Measurements from ENCODE around the gene ZNF778.

The ZNF778 gene

GRCh38 chr16:89253548-89254287, 36.2 kb downstream of the ZNF778 start:
- Histone ChIP-seq H3K79me2 (ENCODE audit: insufficient read depth, low read length) (no peaks in the 10 kb centered on the region), H3K4me3 (ENCODE audit: low read depth in 1 of 2, low read length in 2 of 2) (no peak overlapping the region), H4K20me1 (ENCODE audit: insufficient read depth, low read length) (no peaks in the 10 kb centered on the region), H3K9ac (ENCODE audit: low read depth, low read length) (no peak overlapping the region), H3K36me3 (ENCODE audit: insufficient read depth, low read length) (no peaks in the 10 kb centered on the region), H3K9me3 (ENCODE audit: insufficient read depth, low read length, severe bottlenecking) (no peaks in the 10 kb centered on the region), H3K27ac (ENCODE audit: low read length) (no peak overlapping the region), H3K4me1 (ENCODE audit: insufficient read depth, low read length) (no peaks in the 10 kb centered on the region), H3K4me2 (ENCODE audit: insufficient read depth, low read length) (no peak overlapping the region), H2AFZ (ENCODE audit: low read depth, low read length) (no peak overlapping the region), H3K27me3 (ENCODE audit: insufficient read depth, low read length, poor library complexity) (no peaks in the 10 kb centered on the region)
- DNase-seq (no peak), ATAC-seq (ENCODE audit: insufficient read depth, low read depth) (no peak)
- no peak for TF ChIP-seq CTCF (IDR thresholded peaks at IDR 0.05; ENCODE audit: borderline replicate concordance, extremely low read depth, low read length, poor library complexity, severe bottlenecking)

GRCh38 chr16:89256651-89257254, 39.2 kb downstream of the ZNF778 start:
- Histone ChIP-seq H4K20me1 (ENCODE audit: insufficient read depth, low read length) (no peaks in the 10 kb centered on the region), H3K79me2 (ENCODE audit: insufficient read depth, low read length) (no peaks in the 10 kb centered on the region), H3K4me2 (ENCODE audit: insufficient read depth, low read length) (no peak overlapping the region), H3K4me1 (ENCODE audit: insufficient read depth, low read length) (no peaks in the 10 kb centered on the region), H3K27me3 (ENCODE audit: insufficient read depth, low read length, poor library complexity) (no peaks in the 10 kb centered on the region), H2AFZ (ENCODE audit: low read depth, low read length) (no peak overlapping the region), H3K9me3 (ENCODE audit: insufficient read depth, low read length, severe bottlenecking) (no peaks in the 10 kb centered on the region), H3K9ac (ENCODE audit: low read depth, low read length) (no peak overlapping the region), H3K27ac (ENCODE audit: low read length) (no peak overlapping the region), H3K4me3 (ENCODE audit: low read depth in 1 of 2, low read length in 2 of 2) (no peak overlapping the region), H3K36me3 (ENCODE audit: insufficient read depth, low read length) (no peaks in the 10 kb centered on the region)
- no peak for ATAC-seq (ENCODE audit: insufficient read depth, low read depth)
- no peak for TF ChIP-seq EZH2 (IDR thresholded peaks at IDR 0.05; ENCODE audit: borderline replicate concordance, low read depth, low read length, severe bottlenecking)
- no peak for TF ChIP-seq CTCF (IDR thresholded peaks at IDR 0.05; ENCODE audit: borderline replicate concordance, extremely low read depth, low read length, poor library complexity, severe bottlenecking)
- no peak for DNase-seq

- H4K20me1 ChIP-seq (ENCODE audit: insufficient read depth, low read length) = no peaks in the 10 kb centered on the region
- H3K4me2 ChIP-seq (ENCODE audit: insufficient read depth, low read length) = no peak overlapping the region
- H3K27me3 ChIP-seq (ENCODE audit: insufficient read depth, low read length, poor library complexity) = no peaks in the 10 kb centered on the region
- H3K4me3 ChIP-seq (ENCODE audit: low read depth in 1 of 2, low read length in 2 of 2) = no peak overlapping the region
- H3K27ac ChIP-seq (ENCODE audit: low read length) = no peak overlapping the region
- no peak for ATAC-seq (ENCODE audit: insufficient read depth, low read depth)
- no peak for DNase-seq
- no peak for TF ChIP-seq CTCF (IDR thresholded peaks at IDR 0.05; ENCODE audit: borderline replicate concordance, extremely low read depth, low read length, poor library complexity, severe bottlenecking)
- TF ChIP-seq EZH2 (IDR thresholded peaks at IDR 0.05; ENCODE audit: borderline replicate concordance, low read depth, low read length, severe bottlenecking) = no peak
- no peaks in the 10 kb centered on the region for H3K79me2 ChIP-seq (ENCODE audit: insufficient read depth, low read length)
- H2AFZ ChIP-seq (ENCODE audit: low read depth, low read length) = no peak overlapping the region
- H3K9me3 ChIP-seq (ENCODE audit: insufficient read depth, low read length, severe bottlenecking) = no peaks in the 10 kb centered on the region
- H3K9ac ChIP-seq (ENCODE audit: low read depth, low read length) = no peak overlapping the region
- no peaks in the 10 kb centered on the region for H3K36me3 ChIP-seq (ENCODE audit: insufficient read depth, low read length)
- no peaks in the 10 kb centered on the region for H3K4me1 ChIP-seq (ENCODE audit: insufficient read depth, low read length)
Observed at GRCh38 chr16:89257281-89257731, 39.8 kb downstream of the ZNF778 start.
